B cell (primary cell): ENCODE results near the gene DOCK4.

Experiments
- CTCF ChIP-seq: fragments of 200-600 bp; IDR thresholded peaks from one replicate; pipeline ENCODE4 v1.8.0; 2022; ENCODE audit warnings: antibody characterized with exemption, mild to moderate bottlenecking
- EZH2 ChIP-seq: IDR thresholded peaks from 2 replicates; pipeline ENCODE4 v1.6.1; 2012; ENCODE audit warnings: borderline replicate concordance, low read depth, mild to moderate bottlenecking, moderate library complexity, low read length; ENCODE audit not compliant: insufficient read depth, poor library complexity, severe bottlenecking

- TF ChIP-seq CTCF, result no peak
- no peak for TF ChIP-seq EZH2
Observed at GRCh38 chr7:112074464-112074863, 131.7 kb downstream of the DOCK4 start.
